HG02759 (cell line): ENCODE results near the gene CERS5.

Experiments
- ATAC-seq: cut with Tn5 transposase; IDR thresholded peaks from one replicate; pipeline ENCODE4 v1.9.1; 2021; ENCODE audit warnings: mild to moderate bottlenecking, moderate library complexity; ENCODE audit not compliant: unreplicated experiment

Gene CERS5

DNA sequence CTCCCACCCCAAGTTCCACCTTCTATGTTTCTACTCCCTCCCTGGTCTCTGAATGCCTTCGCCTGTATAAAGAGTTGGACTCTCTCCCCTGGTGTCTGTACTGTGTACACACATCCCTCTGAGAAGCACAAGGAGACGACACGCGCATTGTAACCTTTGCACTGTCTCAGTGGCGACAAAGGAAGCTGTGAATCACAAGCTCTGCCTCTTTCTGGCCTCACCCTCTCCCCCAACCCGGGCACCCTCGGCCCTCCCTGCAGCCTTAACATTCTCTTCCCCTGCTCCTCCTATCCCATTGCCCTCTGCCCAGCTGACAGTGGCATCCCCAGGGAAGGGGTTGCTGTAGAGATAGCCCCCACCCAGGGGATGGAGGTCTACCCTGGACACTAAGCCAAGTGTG, 84.5 kb downstream of the CERS5 start:
- no peak for ATAC-seq

DNA sequence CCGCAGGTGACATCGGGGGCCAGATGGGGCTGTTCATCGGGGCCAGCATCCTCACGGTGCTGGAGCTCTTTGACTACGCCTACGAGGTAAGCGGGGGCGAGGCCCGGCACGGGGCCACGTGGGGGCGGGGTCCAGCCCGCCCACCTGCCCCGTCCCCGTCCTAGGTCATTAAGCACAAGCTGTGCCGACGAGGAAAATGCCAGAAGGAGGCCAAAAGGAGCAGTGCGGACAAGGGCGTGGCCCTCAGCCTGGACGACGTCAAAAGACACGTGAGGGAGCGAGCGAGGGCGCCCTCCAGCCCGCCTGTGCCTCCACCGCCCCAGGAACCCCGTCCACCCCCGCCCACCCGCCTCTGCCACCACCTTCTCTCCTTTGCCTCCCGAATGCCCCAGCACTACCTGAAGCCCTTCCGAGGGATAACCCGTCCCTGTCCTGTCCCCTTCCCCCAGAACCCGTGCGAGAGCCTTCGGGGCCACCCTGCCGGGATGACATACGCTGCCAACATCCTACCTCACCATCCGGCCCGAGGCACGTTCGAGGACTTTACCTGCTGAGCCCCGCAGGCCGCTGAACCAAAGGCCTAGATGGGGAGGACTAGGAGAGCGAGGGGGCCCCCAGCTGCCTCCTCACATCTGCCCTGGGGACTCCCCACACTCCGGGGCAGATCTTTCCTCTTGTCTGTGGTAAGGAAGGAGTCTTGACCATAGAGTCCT, 85.9 kb downstream of the CERS5 start:
- ATAC-seq, result no peak

DNA sequence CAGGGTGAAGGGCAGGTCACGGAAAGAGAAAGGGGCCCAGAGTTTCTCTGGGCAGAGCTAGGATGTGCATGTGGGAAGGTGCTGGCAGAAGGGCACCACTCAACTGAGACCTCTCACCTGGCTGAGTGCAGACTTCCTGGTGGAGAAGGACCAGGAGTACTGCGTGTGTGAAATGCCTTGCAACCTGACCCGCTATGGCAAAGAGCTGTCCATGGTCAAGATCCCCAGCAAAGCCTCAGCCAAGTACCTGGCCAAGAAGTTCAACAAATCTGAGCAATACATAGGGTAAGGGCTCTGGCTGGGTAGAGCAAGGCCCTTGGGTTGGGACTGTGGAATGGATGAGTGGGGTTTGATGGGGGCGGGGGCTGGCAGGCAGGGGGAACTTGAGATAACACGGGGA, 87.4 kb downstream of the CERS5 start:
- no peak for ATAC-seq
